ENCODE data around the gene TTC28.

GRCh38 chr22:28466399-28466798 is 213.2 kb downstream of the TTC28 start:
- no peak for TF ChIP-seq FEZF1 (tag by site-specific recombination; IDR thresholded peaks at IDR 0.05)
- TF ChIP-seq, protein P1, sequence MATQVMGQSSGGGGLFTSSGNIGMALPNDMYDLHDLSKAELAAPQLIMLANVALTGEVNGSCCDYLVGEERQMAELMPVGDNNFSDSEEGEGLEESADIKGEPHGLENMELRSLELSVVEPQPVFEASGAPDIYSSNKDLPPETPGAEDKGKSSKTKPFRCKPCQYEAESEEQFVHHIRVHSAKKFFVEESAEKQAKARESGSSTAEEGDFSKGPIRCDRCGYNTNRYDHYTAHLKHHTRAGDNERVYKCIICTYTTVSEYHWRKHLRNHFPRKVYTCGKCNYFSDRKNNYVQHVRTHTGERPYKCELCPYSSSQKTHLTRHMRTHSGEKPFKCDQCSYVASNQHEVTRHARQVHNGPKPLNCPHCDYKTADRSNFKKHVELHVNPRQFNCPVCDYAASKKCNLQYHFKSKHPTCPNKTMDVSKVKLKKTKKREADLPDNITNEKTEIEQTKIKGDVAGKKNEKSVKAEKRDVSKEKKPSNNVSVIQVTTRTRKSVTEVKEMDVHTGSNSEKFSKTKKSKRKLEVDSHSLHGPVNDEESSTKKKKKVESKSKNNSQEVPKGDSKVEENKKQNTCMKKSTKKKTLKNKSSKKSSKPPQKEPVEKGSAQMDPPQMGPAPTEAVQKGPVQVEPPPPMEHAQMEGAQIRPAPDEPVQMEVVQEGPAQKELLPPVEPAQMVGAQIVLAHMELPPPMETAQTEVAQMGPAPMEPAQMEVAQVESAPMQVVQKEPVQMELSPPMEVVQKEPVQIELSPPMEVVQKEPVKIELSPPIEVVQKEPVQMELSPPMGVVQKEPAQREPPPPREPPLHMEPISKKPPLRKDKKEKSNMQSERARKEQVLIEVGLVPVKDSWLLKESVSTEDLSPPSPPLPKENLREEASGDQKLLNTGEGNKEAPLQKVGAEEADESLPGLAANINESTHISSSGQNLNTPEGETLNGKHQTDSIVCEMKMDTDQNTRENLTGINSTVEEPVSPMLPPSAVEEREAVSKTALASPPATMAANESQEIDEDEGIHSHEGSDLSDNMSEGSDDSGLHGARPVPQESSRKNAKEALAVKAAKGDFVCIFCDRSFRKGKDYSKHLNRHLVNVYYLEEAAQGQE (tag by site-specific recombination; IDR thresholded peaks at IDR 0.05): no peak
- TF ChIP-seq, protein P2, sequence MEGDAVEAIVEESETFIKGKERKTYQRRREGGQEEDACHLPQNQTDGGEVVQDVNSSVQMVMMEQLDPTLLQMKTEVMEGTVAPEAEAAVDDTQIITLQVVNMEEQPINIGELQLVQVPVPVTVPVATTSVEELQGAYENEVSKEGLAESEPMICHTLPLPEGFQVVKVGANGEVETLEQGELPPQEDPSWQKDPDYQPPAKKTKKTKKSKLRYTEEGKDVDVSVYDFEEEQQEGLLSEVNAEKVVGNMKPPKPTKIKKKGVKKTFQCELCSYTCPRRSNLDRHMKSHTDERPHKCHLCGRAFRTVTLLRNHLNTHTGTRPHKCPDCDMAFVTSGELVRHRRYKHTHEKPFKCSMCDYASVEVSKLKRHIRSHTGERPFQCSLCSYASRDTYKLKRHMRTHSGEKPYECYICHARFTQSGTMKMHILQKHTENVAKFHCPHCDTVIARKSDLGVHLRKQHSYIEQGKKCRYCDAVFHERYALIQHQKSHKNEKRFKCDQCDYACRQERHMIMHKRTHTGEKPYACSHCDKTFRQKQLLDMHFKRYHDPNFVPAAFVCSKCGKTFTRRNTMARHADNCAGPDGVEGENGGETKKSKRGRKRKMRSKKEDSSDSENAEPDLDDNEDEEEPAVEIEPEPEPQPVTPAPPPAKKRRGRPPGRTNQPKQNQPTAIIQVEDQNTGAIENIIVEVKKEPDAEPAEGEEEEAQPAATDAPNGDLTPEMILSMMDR (tag by site-specific recombination; IDR thresholded peaks at IDR 0.05): no peak
- TF ChIP-seq ATF2 (tag by site-specific recombination; IDR thresholded peaks at IDR 0.05; ENCODE audit: low read depth): no peak
- TF ChIP-seq OSR2 (tag by site-specific recombination; IDR thresholded peaks at IDR 0.05): no peak
- TF ChIP-seq ZIC2 (tag by site-specific recombination; IDR thresholded peaks at IDR 0.05): no peak
- TF ChIP-seq ZSCAN16 (tag by site-specific recombination; IDR thresholded peaks at IDR 0.05): no peak
- TF ChIP-seq SCRT1 (tag by site-specific recombination; IDR thresholded peaks at IDR 0.05; ENCODE audit: borderline replicate concordance): no peak
- TF ChIP-seq ZNF707 (tag by site-specific recombination; IDR thresholded peaks at IDR 0.05): no peak
- TF ChIP-seq, protein P3, sequence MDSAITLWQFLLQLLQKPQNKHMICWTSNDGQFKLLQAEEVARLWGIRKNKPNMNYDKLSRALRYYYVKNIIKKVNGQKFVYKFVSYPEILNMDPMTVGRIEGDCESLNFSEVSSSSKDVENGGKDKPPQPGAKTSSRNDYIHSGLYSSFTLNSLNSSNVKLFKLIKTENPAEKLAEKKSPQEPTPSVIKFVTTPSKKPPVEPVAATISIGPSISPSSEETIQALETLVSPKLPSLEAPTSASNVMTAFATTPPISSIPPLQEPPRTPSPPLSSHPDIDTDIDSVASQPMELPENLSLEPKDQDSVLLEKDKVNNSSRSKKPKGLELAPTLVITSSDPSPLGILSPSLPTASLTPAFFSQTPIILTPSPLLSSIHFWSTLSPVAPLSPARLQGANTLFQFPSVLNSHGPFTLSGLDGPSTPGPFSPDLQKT (IDR thresholded peaks at IDR 0.05; ENCODE audit: borderline replicate concordance, low read depth, low read length): no peak
- TF ChIP-seq KLF16 (tag by site-specific recombination; IDR thresholded peaks at IDR 0.05): no peak
- no peak for TF ChIP-seq ZNF24 (tag by site-specific recombination; IDR thresholded peaks at IDR 0.05)

Data from HEK293 (cell line).